HL-60 (cell line): Measurements from ENCODE around the gene OGFOD2.

ENCODE experiments used
- DNase-seq, 2 experiments: peaks; one replicate each; pipeline ENCODE4 v3.0.0-alpha.2; 2010 to 2020; ENCODE audit warnings: low read depth in 1 of 2, low spot score in 1 of 2
- H3K27ac ChIP-seq: fragments of 250-450 bp; sonication (Bioruptor Pico); replicated peaks from 2 replicates; pipeline ENCODE4 v1.5.1; 2020; ENCODE audit warnings: mild to moderate bottlenecking, moderate library complexity
- H3K27me3 ChIP-seq: fragments of 250-450 bp; sonication (Bioruptor Pico); 2 replicates; pipeline ENCODE4 v1.5.1; 2021; ENCODE audit warnings: mild to moderate bottlenecking, moderate library complexity; ENCODE audit not compliant: insufficient read depth, poor library complexity, severe bottlenecking
- H3K4me3 ChIP-seq: replicated peaks from 2 replicates; pipeline ENCODE4 v1.5.1; 2011; ENCODE audit warnings: mild to moderate bottlenecking, control low read depth, low read length; ENCODE audit not compliant: insufficient read depth
- CTCF ChIP-seq: IDR thresholded peaks from one replicate; pipeline ENCODE4 v1.5.1; 2011; ENCODE audit warnings: low read length, control low read depth, inconsistent platforms; ENCODE audit not compliant: insufficient read depth
- GABPA ChIP-seq: IDR thresholded peaks from 2 replicates; pipeline ENCODE4 v1.6.1; 2012; ENCODE audit warnings: low read depth
- POLR2AphosphoS5 ChIP-seq: IDR thresholded peaks from 2 replicates; pipeline ENCODE4 v1.6.1; 2012; ENCODE audit warnings: low read depth
- SPI1 ChIP-seq: IDR thresholded peaks from 2 replicates; pipeline ENCODE4 v1.6.1; 2012; ENCODE audit warnings: low read depth, mild to moderate bottlenecking, borderline replicate concordance
- TF ChIP-seq, protein P1 (sequence below): IDR thresholded peaks from 2 replicates; pipeline ENCODE4 v1.6.1; 2012; ENCODE audit warnings: low read depth; ENCODE audit not compliant: insufficient replicate concordance

OGFOD2 gene

DNA sequence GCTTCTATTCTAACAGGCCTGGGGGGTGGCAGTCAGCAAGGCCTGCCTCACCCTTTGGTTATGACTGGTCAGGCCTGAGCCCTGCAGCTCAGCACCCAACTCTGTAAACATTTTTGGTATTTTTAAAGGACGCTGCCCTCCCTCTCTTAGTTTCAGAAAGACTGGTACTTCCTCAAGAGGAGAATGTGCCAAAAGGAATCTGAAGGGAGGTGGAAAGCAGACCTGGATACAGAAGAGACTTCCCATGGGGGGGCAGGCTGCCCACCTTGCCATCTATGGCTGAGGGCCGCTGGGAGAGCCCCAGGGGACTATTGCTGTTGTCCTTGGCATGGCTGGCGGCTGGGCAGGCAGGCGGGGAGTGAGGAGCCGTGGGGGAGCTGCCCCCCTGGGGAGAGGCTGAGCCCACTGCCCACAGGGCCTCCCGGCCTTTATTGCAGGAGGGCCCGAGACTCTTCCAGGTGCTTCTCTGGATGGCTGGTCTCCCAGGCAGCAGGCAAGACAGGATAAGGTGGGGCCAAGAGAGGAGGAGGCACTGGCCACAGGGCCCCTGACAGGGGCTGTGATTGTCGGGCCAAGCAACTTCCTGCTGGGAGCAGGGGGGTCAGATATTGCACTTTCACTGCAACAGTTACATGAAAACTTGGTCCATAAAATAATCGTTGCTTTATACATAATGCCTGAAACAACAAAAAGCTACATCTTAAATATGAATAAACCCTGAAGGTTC, 8.9 kb downstream of the OGFOD2 start:
- no peak overlapping the region for H3K27ac ChIP-seq
- H3K4me3 ChIP-seq: no peak overlapping the region
- TF ChIP-seq, protein P1, sequence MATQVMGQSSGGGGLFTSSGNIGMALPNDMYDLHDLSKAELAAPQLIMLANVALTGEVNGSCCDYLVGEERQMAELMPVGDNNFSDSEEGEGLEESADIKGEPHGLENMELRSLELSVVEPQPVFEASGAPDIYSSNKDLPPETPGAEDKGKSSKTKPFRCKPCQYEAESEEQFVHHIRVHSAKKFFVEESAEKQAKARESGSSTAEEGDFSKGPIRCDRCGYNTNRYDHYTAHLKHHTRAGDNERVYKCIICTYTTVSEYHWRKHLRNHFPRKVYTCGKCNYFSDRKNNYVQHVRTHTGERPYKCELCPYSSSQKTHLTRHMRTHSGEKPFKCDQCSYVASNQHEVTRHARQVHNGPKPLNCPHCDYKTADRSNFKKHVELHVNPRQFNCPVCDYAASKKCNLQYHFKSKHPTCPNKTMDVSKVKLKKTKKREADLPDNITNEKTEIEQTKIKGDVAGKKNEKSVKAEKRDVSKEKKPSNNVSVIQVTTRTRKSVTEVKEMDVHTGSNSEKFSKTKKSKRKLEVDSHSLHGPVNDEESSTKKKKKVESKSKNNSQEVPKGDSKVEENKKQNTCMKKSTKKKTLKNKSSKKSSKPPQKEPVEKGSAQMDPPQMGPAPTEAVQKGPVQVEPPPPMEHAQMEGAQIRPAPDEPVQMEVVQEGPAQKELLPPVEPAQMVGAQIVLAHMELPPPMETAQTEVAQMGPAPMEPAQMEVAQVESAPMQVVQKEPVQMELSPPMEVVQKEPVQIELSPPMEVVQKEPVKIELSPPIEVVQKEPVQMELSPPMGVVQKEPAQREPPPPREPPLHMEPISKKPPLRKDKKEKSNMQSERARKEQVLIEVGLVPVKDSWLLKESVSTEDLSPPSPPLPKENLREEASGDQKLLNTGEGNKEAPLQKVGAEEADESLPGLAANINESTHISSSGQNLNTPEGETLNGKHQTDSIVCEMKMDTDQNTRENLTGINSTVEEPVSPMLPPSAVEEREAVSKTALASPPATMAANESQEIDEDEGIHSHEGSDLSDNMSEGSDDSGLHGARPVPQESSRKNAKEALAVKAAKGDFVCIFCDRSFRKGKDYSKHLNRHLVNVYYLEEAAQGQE: no peak
- TF ChIP-seq CTCF: no peak
- no peak for TF ChIP-seq SPI1
- TF ChIP-seq GABPA: no peak
- no peak for TF ChIP-seq POLR2AphosphoS5
- H3K27me3 ChIP-seq: no peaks in the 10 kb centered on the region
- DNase-seq: peak in 1 of 2 experiments; percentile 24

GRCh38 chr12:122984612-122985337, 9.7 kb downstream of the OGFOD2 start:
- DNase-seq: no peak
- Histone ChIP-seq H3K27ac (no peak overlapping the region; the same call in 1 of the 2 replicates), H3K27me3 (no peaks in the 10 kb centered on the region), H3K4me3 (no peak overlapping the region)
- TF ChIP-seq SPI1: no peak
- TF ChIP-seq, protein P1: no peak
- TF ChIP-seq CTCF: no peak
- TF ChIP-seq GABPA: no peak
- no peak for TF ChIP-seq POLR2AphosphoS5

DNA sequence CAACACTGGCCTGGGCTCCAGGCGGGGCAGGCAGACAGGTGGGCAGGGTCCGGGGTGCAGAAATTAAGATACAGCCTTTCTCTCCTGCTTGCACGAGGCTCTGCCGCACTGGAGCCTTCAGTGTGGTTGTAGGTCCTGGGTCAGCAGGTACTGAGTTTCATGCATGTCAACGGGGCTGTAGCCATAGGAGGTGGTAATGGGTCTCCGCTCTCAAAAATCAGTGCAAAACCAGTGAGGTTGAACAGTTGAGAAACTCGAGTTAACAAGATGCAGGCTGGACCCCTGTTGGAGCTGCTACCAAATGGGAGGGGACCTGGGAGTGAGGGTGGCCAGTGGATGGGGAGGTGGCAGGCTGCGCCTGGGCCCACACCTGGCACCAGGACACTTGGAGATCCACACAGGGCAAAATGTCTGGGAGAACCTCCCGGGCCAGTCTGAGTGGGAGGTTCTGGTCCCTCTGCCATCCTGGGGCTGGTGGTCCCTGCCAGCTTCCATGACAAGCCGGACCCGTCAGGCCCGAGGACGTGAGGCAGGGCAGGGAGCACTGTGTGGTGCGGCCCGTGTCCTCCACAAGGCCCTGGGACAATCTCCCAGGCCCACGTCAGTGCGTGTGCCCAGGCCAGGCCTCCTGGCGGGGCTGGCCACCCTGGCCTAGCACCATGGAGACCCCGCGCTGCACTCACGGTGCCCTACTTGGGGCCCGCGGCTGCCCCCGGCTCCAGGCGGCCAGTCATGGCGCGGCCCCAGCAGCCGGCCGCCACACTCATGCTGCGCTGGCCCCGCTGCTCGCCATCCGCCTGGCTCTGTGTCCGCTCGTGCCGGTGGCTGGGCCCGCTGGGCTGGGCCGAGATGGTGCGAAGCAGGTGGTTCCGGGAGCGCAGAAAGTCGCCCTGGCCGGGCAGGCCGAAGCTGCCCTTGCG, 10.6 kb downstream of the OGFOD2 start:
- Histone ChIP-seq H3K27me3 (no peaks in the 10 kb centered on the region), H3K27ac (no peak overlapping the region), H3K4me3 (no peak overlapping the region)
- TF ChIP-seq, protein P1: no peak
- TF ChIP-seq SPI1 (no peak), GABPA (no peak), CTCF (no peak), POLR2AphosphoS5 (no peak)
- DNase-seq: no peak
